AG04450 (cell line): ENCODE results near the gene MALRD1. TPM values are rescaled to one million over a fixed set of nuclear protein-coding genes. Genes with fewer than 3 reads are reported as not detected.

Experiments used
- CTCF ChIA-PET: fragments of 300-600, 350-600 bp; formaldehyde crosslinking; extraction: SDS; loops from one replicate; lab custom pipeline; 2022; ENCODE audit warnings: antibody characterized with exemption, inconsistent platforms; lab: Charles Lee
- POLR2A ChIA-PET: fragments of 350-600 bp; formaldehyde crosslinking; extraction: SDS; loops from one replicate; lab custom pipeline; 2021; ENCODE audit warnings: antibody characterized with exemption, inconsistent platforms; lab: Yijun Ruan, JAX
- DNase-seq: peaks from one replicate; pipeline ENCODE4 v3.0.0-alpha.2; 2011; ENCODE audit warnings: low read depth, low spot score
- H3K27ac ChIP-seq: one replicate; pipeline ENCODE4 v1.5.1; 2012; ENCODE audit warnings: low read depth, low read length, control low read depth
- H3K27me3 ChIP-seq: one replicate; pipeline ENCODE4 v1.6.0; 2012; ENCODE audit warnings: low read length; ENCODE audit not compliant: control insufficient read depth, insufficient read depth
- H3K4me3 ChIP-seq: 2 replicates; pipeline ENCODE4 v1.5.1; 2011; ENCODE audit warnings: mild to moderate bottlenecking, low read depth, low read length, control low read depth
- H3K9me3 ChIP-seq: 2 replicates; pipeline ENCODE4 v1.5.1; 2012; ENCODE audit warnings: low read length; ENCODE audit not compliant: control insufficient read depth, insufficient read depth
- polyA plus RNA-seq: library from polyadenylated mRNA; depleted of rRNA; stranded (reverse); fragments of >200 nt; gene quantifications from 2 replicates; pipeline ENCODE4 v1.2.3, GENCODE V29; 2011
- TF ChIP-seq, protein P1 (sequence below): IDR thresholded peaks from 2 replicates; pipeline ENCODE4 v1.5.1; 2011; ENCODE audit warnings: low read depth, low read length, control low read depth, inconsistent platforms

MALRD1 gene
- polyA plus RNA-seq, 1 experiment: 2.4 TPM

DNA sequence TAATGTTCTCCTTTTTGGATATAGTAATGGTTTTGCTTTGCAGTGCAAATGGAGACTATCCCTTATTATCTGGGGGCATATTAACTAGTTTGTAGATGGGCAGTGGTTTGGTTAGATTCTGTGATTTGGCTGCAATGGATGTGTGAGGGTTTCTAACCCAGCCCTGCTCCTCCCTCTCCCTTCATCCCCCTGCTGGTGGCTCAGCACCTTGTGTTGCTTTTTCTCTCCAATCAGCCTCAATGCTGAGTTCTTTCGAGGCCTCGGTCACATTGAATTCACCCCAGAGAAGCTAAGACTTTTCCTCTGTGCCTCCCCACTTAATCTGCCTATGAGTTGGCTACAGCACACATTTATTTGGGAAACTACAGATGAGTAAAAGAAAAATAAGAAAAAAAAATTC, 120.0 kb downstream of the MALRD1 start:
- POLR2A ChIA-PET: no interaction called here
- TF ChIP-seq, protein P1, sequence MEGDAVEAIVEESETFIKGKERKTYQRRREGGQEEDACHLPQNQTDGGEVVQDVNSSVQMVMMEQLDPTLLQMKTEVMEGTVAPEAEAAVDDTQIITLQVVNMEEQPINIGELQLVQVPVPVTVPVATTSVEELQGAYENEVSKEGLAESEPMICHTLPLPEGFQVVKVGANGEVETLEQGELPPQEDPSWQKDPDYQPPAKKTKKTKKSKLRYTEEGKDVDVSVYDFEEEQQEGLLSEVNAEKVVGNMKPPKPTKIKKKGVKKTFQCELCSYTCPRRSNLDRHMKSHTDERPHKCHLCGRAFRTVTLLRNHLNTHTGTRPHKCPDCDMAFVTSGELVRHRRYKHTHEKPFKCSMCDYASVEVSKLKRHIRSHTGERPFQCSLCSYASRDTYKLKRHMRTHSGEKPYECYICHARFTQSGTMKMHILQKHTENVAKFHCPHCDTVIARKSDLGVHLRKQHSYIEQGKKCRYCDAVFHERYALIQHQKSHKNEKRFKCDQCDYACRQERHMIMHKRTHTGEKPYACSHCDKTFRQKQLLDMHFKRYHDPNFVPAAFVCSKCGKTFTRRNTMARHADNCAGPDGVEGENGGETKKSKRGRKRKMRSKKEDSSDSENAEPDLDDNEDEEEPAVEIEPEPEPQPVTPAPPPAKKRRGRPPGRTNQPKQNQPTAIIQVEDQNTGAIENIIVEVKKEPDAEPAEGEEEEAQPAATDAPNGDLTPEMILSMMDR: peak; percentile 59

DNA sequence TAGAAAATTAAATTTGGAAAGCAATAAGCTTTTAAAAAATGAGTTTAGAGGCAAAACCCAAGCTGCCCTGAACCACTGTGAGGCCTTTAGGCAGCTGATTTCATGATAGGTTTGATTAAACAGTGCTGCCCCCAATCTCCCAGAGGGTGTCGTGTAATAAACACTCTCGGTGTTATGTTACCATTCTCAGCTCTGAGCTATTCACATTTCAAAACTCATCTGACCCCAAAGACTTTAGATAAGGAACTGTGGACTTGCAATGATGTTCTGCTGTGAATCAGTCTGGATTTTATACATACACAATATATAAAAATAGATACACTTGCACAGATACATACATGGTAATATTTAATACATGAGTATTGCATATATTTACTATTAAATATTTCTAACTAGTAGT, 120.4 kb downstream of the MALRD1 start:
- Histone ChIP-seq H3K27ac (no peak overlapping the region), H3K9me3 (no peaks in the 10 kb centered on the region), H3K27me3 (no peaks in the 10 kb centered on the region), H3K4me3 (no peak overlapping the region)
- DNase-seq: no peak
- CTCF ChIA-PET: interaction anchor here (0.6 to 1.2 kb wide), 6 partner anchors 12 to 375 kb away, joined by 3 to 6 read pairs (median 4); no protein-coding TSS in a partner anchor
- POLR2A ChIA-PET: interaction anchor here (0.6 kb wide), 1 partner anchor 476 kb away, joined by 3 read pairs; no protein-coding TSS in a partner anchor
- TF ChIP-seq, protein P1: no peak

More for the DNA sequence above, 120.0 kb downstream of the MALRD1 start:
- H3K27ac ChIP-seq: no peak overlapping the region
- H3K27me3 ChIP-seq: no peaks in the 10 kb centered on the region
- no peaks in the 10 kb centered on the region for H3K9me3 ChIP-seq
- CTCF ChIA-PET: interaction anchor here (0.6 to 1.2 kb wide), 6 partner anchors 13 to 375 kb away, joined by 3 to 6 read pairs (median 4); no protein-coding TSS in a partner anchor
- no peak for DNase-seq
- H3K4me3 ChIP-seq: no peak overlapping the region

DNA sequence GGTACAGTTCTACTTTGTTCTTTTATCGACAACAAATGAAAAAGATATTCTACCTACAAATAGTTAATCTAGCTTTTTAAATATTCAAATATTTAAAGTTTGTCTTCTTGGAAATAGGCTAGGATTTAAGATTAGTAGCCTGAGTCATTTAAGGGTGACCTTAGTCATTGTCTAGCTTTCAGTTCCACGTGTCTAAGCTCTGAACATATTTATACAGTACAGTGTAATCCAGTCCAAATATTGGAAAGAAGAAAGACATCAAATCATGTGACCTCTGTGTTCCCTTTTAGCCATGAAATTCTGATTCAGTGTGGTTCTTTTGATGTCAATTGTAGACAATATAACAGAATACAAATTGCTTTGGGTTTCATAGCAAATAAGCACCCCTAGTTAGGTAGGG, 121.1 kb downstream of the MALRD1 start:
- TF ChIP-seq, protein P1: no peak
- no peaks in the 10 kb centered on the region for H3K9me3 ChIP-seq
- no peak overlapping the region for H3K4me3 ChIP-seq
- H3K27me3 ChIP-seq: no peaks in the 10 kb centered on the region
- DNase-seq: no peak
- CTCF ChIA-PET: interaction anchor here (1.0 to 1.2 kb wide), 4 partner anchors 18 to 376 kb away, joined by 3 to 4 read pairs (median 4); no protein-coding TSS in a partner anchor
- POLR2A ChIA-PET: interaction anchor here (0.6 kb wide), 1 partner anchor 477 kb away, joined by 3 read pairs; no protein-coding TSS in a partner anchor
- H3K27ac ChIP-seq: no peak overlapping the region

DNA sequence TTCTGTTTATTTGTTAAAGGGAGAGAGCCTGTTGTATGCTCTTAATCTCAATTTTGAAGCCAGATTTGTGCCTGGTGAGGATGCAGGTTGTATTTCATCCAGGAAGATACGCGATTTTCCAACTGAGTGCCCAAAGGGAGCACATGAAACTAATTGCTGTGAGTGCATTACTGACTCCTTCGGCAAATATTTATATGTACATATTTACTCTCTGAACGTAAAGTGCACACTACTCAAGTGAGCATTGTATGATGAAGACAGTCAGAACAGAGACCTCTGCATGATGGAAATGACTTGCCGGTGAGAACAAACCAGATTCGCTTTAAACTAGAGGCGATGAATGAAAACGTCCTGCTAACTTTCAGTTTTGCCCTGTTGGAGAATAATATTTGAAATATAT, 130.1 kb downstream of the MALRD1 start:
- Histone ChIP-seq H3K27me3 (no peaks in the 10 kb centered on the region), H3K9me3 (no peaks in the 10 kb centered on the region), H3K27ac (no peak overlapping the region), H3K4me3 (no peak overlapping the region)
- TF ChIP-seq, protein P1: no peak
- ChIA-PET POLR2A (no interaction called here), CTCF (no interaction called here)
- DNase-seq: no peak

DNA sequence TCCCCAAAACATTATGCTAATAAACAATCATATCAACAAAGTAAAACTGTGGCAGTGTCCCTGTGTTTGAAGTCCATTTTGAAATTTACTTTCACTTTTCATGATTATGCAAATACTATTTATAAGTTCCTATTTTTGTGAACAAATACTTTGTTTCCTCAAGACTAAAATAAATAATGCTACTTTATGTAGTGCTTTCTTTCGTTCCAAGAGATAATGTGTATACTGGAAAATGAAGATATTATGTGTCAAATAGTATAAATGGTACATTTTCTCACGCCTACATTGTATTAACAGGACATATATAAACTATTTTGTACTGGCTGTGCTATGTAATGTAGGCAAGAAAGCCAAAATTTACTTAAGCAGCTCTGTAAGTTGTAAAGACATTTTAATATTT, 136.3 kb downstream of the MALRD1 start:
- ChIA-PET POLR2A (no interaction called here), CTCF (no interaction called here)
- H3K27me3 ChIP-seq: no peaks in the 10 kb centered on the region
- no peak for DNase-seq
- H3K27ac ChIP-seq: no peak overlapping the region
- TF ChIP-seq, protein P1: no peak
- H3K4me3 ChIP-seq: no peak overlapping the region
- no peaks in the 10 kb centered on the region for H3K9me3 ChIP-seq
